GM12878 (cell line): ENCODE results near the gene HSD17B12. TPM values are rescaled to one million over a fixed set of nuclear protein-coding genes. Genes with fewer than 3 reads are reported as not detected.
A peak's percentile ranks its signal among the peaks of the same experiment; 100 is the strongest.
"Not testable (repeated sequence)": the region's sequence is repeated elsewhere in the genome, so short reads cannot be mapped to it uniquely, and the experiment has no call there.

Experiments used
- ATAC-seq: fragments of 200-7000 bp; cut with Tn5 transposase; 3 replicates; pipeline ENCODE4 v1.9.1; 2020; ENCODE audit warnings: mild to moderate bottlenecking, moderate library complexity
- BruUV-seq: library from RNA; stranded (reverse); fragments of 400-500 nt; replicated peaks from 2 replicates; lab custom pipeline; 2021; lab: Mats Ljungman, UMichigan
- CTCF ChIA-PET: fragments of 300-600 bp; sonication (Branson Sonifier 250); formaldehyde crosslinking; extraction: SDS; loops from one replicate; lab custom pipeline; 2021; ENCODE audit warnings: inconsistent platforms; lab: Yijun Ruan, JAX
- POLR2A ChIA-PET: fragments of 350-600 bp; formaldehyde crosslinking; extraction: SDS; loops from one replicate; lab custom pipeline; 2021; ENCODE audit warnings: inconsistent platforms; lab: Charles Lee
- RAD21 ChIA-PET: fragments of 300-600 bp; sonication (Branson Sonifier 250); formaldehyde crosslinking; loops from one replicate; lab custom pipeline; 2023; ENCODE audit warnings: antibody characterized with exemption; ENCODE audit not compliant: unreplicated experiment; lab: Charles Lee
- SMC1A ChIA-PET: fragments of 300-600 bp; sonication (Branson Sonifier 250); formaldehyde crosslinking; loops from one replicate; lab custom pipeline; 2023; ENCODE audit not compliant: unreplicated experiment, uncharacterized antibody; lab: Charles Lee
- DNase-seq: peaks from one replicate; pipeline ENCODE4 v3.0.0-alpha.2; 2011; ENCODE audit warnings: low read depth, low spot score
- FAIRE-seq: peaks from 3 replicates; lab custom pipeline; 2011; peaks lifted over from hg19 to GRCh38; lab: Jason Lieb, UNC
- H2AFZ ChIP-seq: 2 replicates; pipeline ENCODE4 v1.6.0; 2011; ENCODE audit warnings: low read depth, low read length, control low read depth; ENCODE audit not compliant: control insufficient read depth
- H3K27ac ChIP-seq: 2 replicates; pipeline ENCODE4 v1.5.1; 2011; ENCODE audit warnings: control low read depth; ENCODE audit not compliant: control insufficient read depth, insufficient read depth
- H3K27me3 ChIP-seq, 2 experiments: replicated peaks in 1 of 2; 2 replicates each; pipeline versions ENCODE4 v1.6.0 to v1.6.1; 2011; ENCODE audit warnings: low read length in 1 of 2; ENCODE audit not compliant: control insufficient read depth in 2 of 2, insufficient read depth in 2 of 2
- H3K36me3 ChIP-seq, 2 experiments: 2 replicates each; pipeline ENCODE4 v1.5.1; 2011; ENCODE audit warnings: low read length in 1 of 2; ENCODE audit not compliant: control insufficient read depth in 2 of 2, insufficient read depth in 2 of 2
- H3K4me1 ChIP-seq: 2 replicates; pipeline ENCODE4 v1.6.1; 2011; ENCODE audit warnings: mild to moderate bottlenecking, low read length, moderate library complexity, mixed read lengths; ENCODE audit not compliant: control insufficient read depth, insufficient read depth
- H3K4me2 ChIP-seq: 2 replicates; pipeline ENCODE4 v1.6.0; 2011; ENCODE audit warnings: control low read depth; ENCODE audit not compliant: control insufficient read depth, insufficient read depth
- H3K4me3 ChIP-seq: fragments of 200-600 bp; sonication (generic); 2 replicates; pipeline ENCODE4 v1.5.1; 2016
- H3K79me2 ChIP-seq: 2 replicates; pipeline ENCODE4 v1.6.0; 2011; ENCODE audit warnings: low read length; ENCODE audit not compliant: control insufficient read depth, insufficient read depth
- H3K9ac ChIP-seq: 2 replicates; pipeline ENCODE4 v1.8.0; 2011; ENCODE audit warnings: low read length, control low read depth, mixed read lengths; ENCODE audit not compliant: control insufficient read depth, insufficient read depth
- H3K9me3 ChIP-seq: replicated peaks from 3 replicates; pipeline ENCODE4 v1.5.1; 2011; ENCODE audit warnings: mild to moderate bottlenecking, low read length; ENCODE audit not compliant: control insufficient read depth, insufficient read depth
- H4K20me1 ChIP-seq: 2 replicates; pipeline ENCODE4 v1.6.0; 2011; ENCODE audit not compliant: control insufficient read depth, insufficient read depth
- ATF7 ChIP-seq: fragments of 450-650 bp; IDR thresholded peaks from 2 replicates; pipeline ENCODE4 v1.6.1; 2016; ENCODE audit warnings: low read depth, mild to moderate bottlenecking
- BACH1 ChIP-seq: fragments of 450-650 bp; IDR thresholded peaks from 2 replicates; pipeline ENCODE4 v1.6.1; 2017; ENCODE audit warnings: mild to moderate bottlenecking, borderline replicate concordance
- BHLHE40 ChIP-seq, 2 experiments: fragments of 450-650 bp in 1 of 2; IDR thresholded peaks; 2 replicates each; pipeline ENCODE4 v1.6.1; 2011 to 2017; ENCODE audit warnings: low read depth in 2 of 2, borderline replicate concordance in 1 of 2, improper control_type of control experiment in 1 of 2, low read length in 1 of 2, mild to moderate bottlenecking in 1 of 2
- DPF2 ChIP-seq: fragments of 450-650 bp; IDR thresholded peaks from 2 replicates; pipeline ENCODE4 v1.6.1; 2017; ENCODE audit warnings: mild to moderate bottlenecking
- EED ChIP-seq: sonication (generic); IDR thresholded peaks from 2 replicates; pipeline ENCODE4 v1.6.1; 2016; ENCODE audit warnings: antibody characterized with exemption, low read depth
- IKZF1 ChIP-seq: fragments of 450-650 bp; conservative IDR thresholded peaks from 2 replicates; pipeline ENCODE4 v1.6.1; 2017; ENCODE audit warnings: antibody characterized with exemption, mild to moderate bottlenecking
- IKZF2 ChIP-seq, 2 experiments: fragments of 450-650 bp; IDR thresholded peaks; 2 replicates each; pipeline ENCODE4 v1.6.1; 2017; ENCODE audit warnings: mild to moderate bottlenecking in 2 of 2, moderate library complexity in 2 of 2
- MLLT1 ChIP-seq: fragments of 450-650 bp; IDR thresholded peaks from 2 replicates; pipeline ENCODE4 v1.6.1; 2016; ENCODE audit warnings: mild to moderate bottlenecking
- NBN ChIP-seq: fragments of 450-650 bp; IDR thresholded peaks from 2 replicates; pipeline ENCODE4 v1.6.1; 2016
- NR2F1 ChIP-seq: fragments of 450-650 bp; conservative IDR thresholded peaks from 2 replicates; pipeline ENCODE4 v1.6.1; 2017; ENCODE audit warnings: mild to moderate bottlenecking
- RAD51 ChIP-seq: fragments of 450-650 bp; IDR thresholded peaks from 2 replicates; pipeline ENCODE4 v1.6.1; 2016; ENCODE audit warnings: moderate library complexity, mild to moderate bottlenecking, inconsistent platforms
- RELB ChIP-seq: fragments of 450-650 bp; IDR thresholded peaks from 2 replicates; pipeline ENCODE4 v1.6.1; 2017; ENCODE audit warnings: low read depth, mild to moderate bottlenecking, moderate library complexity
- SPI1 ChIP-seq: IDR thresholded peaks from 2 replicates; pipeline ENCODE4 v1.6.1; 2011; ENCODE audit warnings: low read depth, mild to moderate bottlenecking, low read length, moderate library complexity, borderline replicate concordance; ENCODE audit not compliant: insufficient read depth
- ZNF217 ChIP-seq: fragments of 450-650 bp; IDR thresholded peaks from 2 replicates; pipeline ENCODE4 v1.6.1; 2017; ENCODE audit warnings: antibody characterized with exemption, mild to moderate bottlenecking
- ZNF24 ChIP-seq: fragments of 450-650 bp; IDR thresholded peaks from 2 replicates; pipeline ENCODE4 v1.6.1; 2017; ENCODE audit warnings: antibody characterized with exemption, mild to moderate bottlenecking
- WGBS: methylation state at CpG from one replicate; pipeline ENCODE4 v1.1.6; 2016; ENCODE audit warnings: low lambda C conversion rate; ENCODE audit not compliant: insufficient replicate concordance, insufficient coverage; ENCODE audit errors: missing lambda C conversion rate; 5-methylcytosine and 5-hydroxymethylcytosine counted together
- in situ Hi-C: fragments of 300-500 bp; cut with MboI; formaldehyde crosslinking; loops from 9 replicates; pipeline ENCODE4 v1.14.3; 2018; ENCODE audit warnings: mixed read lengths
- intact Hi-C: fragments of 100-400 bp; cut with micrococcal nuclease; formaldehyde crosslinking; loops from one replicate; pipeline ENCODE4 v1.14.2; 2022; ENCODE audit not compliant: unreplicated experiment
- polyA plus RNA-seq, 11 experiments: library from polyadenylated mRNA; depleted of rRNA in 4 of 11; unstranded in 6 of 11; stranded (reverse) in 5 of 11; fragments of >200 nt; fragmentation: Nextera tagmentation in 4 of 11; fragmentation: Illumina TruSeq in 1 of 11; extraction: Ambion mirVana in 4 of 11; extraction: Trizol in 1 of 11; gene quantifications; 1 replicate in 1 of 11; 2 replicates in 10 of 11; pipeline versions ENCODE4 v1.2.1 to v1.2.3, GENCODE V29; 2011 to 2016; ENCODE audit warnings: inconsistent platforms in 2 of 11, missing spikeins in 2 of 11, low read depth in 1 of 11
- total RNA-seq, 4 experiments: library from RNA; depleted of rRNA in 3 of 4; stranded (reverse); fragments of >200 nt in 3 of 4; fragmentation: Illumina TruSeq in 1 of 4; extraction: Trizol in 1 of 4; gene quantifications; 2 replicates each; pipeline versions ENCODE4 v1.2.1 to v1.2.3, GENCODE V29; 2013 to 2021

Gene HSD17B12
- total and polyA plus RNA-seq, 10 of the 15 experiments (the other 5 are each of a cell fraction or from before 2014, with no cell fraction given): 23.6 to 88.0 (median 64.7) TPM

GRCh38 chr11:43682081-43682480, 1.5 kb downstream of the HSD17B12 start:
- TF ChIP-seq SPI1: peak; percentile 77; the same call in 1 of the 2 replicates
- TF ChIP-seq NBN: peak; percentile 23; the same call in 1 of the 2 replicates
- TF ChIP-seq ZNF217: 0 out of 2 replicates have a peak, but pooled peaks have one; percentile 60
- TF ChIP-seq MLLT1: 0 out of 2 replicates have a peak, but pooled peaks have one; percentile 22
- peak; percentile 82 for TF ChIP-seq IKZF1
- TF ChIP-seq NR2F1: peak; percentile 61; the same call in 1 of the 2 replicates
- peak; percentile 86 to 89 for TF ChIP-seq IKZF2 (IDR thresholded peaks at IDR 0.05)
- 0 out of 2 replicates have a peak, but pooled peaks have one; percentile 37 for TF ChIP-seq ZNF24
- TF ChIP-seq EED: 0 out of 2 replicates have a peak, but pooled peaks have one; percentile 34
- TF ChIP-seq BHLHE40 (IDR thresholded peaks at IDR 0.05; ENCODE audit: borderline replicate concordance in 1 of 2, low read depth in 2 of 2, low read length in 1 of 2): peak in 1 of 2 experiments; percentile 74; a peak in 1 of 4 replicates
- TF ChIP-seq ATF7: 0 out of 2 replicates have a peak, but pooled peaks have one; percentile 16
- TF ChIP-seq BACH1: 0 out of 2 replicates have a peak, but pooled peaks have one; percentile 47
- TF ChIP-seq DPF2: peak; percentile 47; the same call in 1 of the 2 replicates
- peak; percentile 74; the same call in 1 of the 2 replicates for TF ChIP-seq RELB
- peak; percentile 62 for TF ChIP-seq RAD51
- peak; percentile 11 for ATAC-seq
- not testable (repeated sequence) for H3K4me1 ChIP-seq, BruUV-seq, H3K36me3 ChIP-seq, H3K27me3 ChIP-seq, DNase-seq, H3K9me3 ChIP-seq, H4K20me1 ChIP-seq, FAIRE-seq
- Histone ChIP-seq H3K9ac (peak overlapping the region; percentile 91), H3K79me2 (peaks cover 52% of the 10 kb centered on the region), H3K4me2 (peak overlapping the region; percentile 87), H2AFZ (peak overlapping the region; percentile 69; the same call in 1 of the 2 replicates), H3K27ac (peak overlapping the region; percentile 93), H3K4me3 (peak overlapping the region; percentile 72)
- CTCF ChIA-PET: interaction anchor here (1.9 kb wide), 1 partner anchor 169 kb away, joined by 6 read pairs; no protein-coding TSS in a partner anchor
- RAD21 ChIA-PET: interaction anchor here (1.6 kb wide), 1 partner anchor 12 kb away, joined by 3 read pairs; no protein-coding TSS in a partner anchor
- intact Hi-C loops: loop anchor here (10.0 kb wide), 1 partner anchor 883 kb away; the partner anchor contains the start of gene CD82
- in situ Hi-C loops: loop anchor here (10.0 kb wide), 1 partner anchor 317 kb away; no protein-coding TSS in a partner anchor
- POLR2A ChIA-PET: interaction anchor here (0.8 to 0.9 kb wide), 2 partner anchors 122 to 324 kb away, joined by 3 read pairs; partner anchors contain the start of gene TTC17
- SMC1A ChIA-PET: interaction anchor here (0.6 to 1.7 kb wide), 2 partner anchors 12 to 170 kb away, joined by 3 to 4 read pairs; no protein-coding TSS in a partner anchor
- WGBS: under 1% methylated on average over 9 of the region's 11 CpGs
